GM10847 (cell line): Measurements from ENCODE around the gene PRRG4.

Source experiments
- POLR2A ChIP-seq: IDR thresholded peaks from 2 replicates; pipeline ENCODE4 v1.6.1; 2011; ENCODE audit not compliant: insufficient read length; ENCODE audit errors: extremely low read depth

PRRG4 gene

GRCh38 chr11:32821917-32822560 is 7.7 kb upstream of the PRRG4 start:
- TF ChIP-seq POLR2A = no peak

GRCh38 chr11:32826113-32826512 is 3.6 kb upstream of the PRRG4 start:
- TF ChIP-seq POLR2A = no peak

GRCh38 chr11:32827276-32827675 is 2.5 kb upstream of the PRRG4 start:
- no peak for TF ChIP-seq POLR2A

GRCh38 chr11:32829157-32829679 is 509 bp upstream of the PRRG4 start:
- no peak for TF ChIP-seq POLR2A

- no peak for TF ChIP-seq POLR2A
Observed at GRCh38 chr11:32830413-32830738, 649 bp downstream of the PRRG4 start.

GRCh38 chr11:32830796-32831195 is 1.1 kb downstream of the PRRG4 start:
- TF ChIP-seq POLR2A = no peak

GRCh38 chr11:32831221-32831620 is 1.5 kb downstream of the PRRG4 start:
- no peak for TF ChIP-seq POLR2A

GRCh38 chr11:32833921-32834320 is 4.2 kb downstream of the PRRG4 start:
- no peak for TF ChIP-seq POLR2A

GRCh38 chr11:32836946-32837345 is 7.2 kb downstream of the PRRG4 start:
- TF ChIP-seq POLR2A = no peak

- TF ChIP-seq POLR2A = no peak
Observed at GRCh38 chr11:32838505-32839274, 9.0 kb downstream of the PRRG4 start.

- no peak for TF ChIP-seq POLR2A
Observed at GRCh38 chr11:32839308-32839707, 9.6 kb downstream of the PRRG4 start.

GRCh38 chr11:32840587-32840986 is 10.9 kb downstream of the PRRG4 start:
- no peak for TF ChIP-seq POLR2A

GRCh38 chr11:32843544-32843943 is 13.8 kb downstream of the PRRG4 start:
- TF ChIP-seq POLR2A = no peak

GRCh38 chr11:32847511-32847910 is 17.8 kb downstream of the PRRG4 start:
- TF ChIP-seq POLR2A = no peak

GRCh38 chr11:32849761-32850160 is 20.0 kb downstream of the PRRG4 start:
- no peak for TF ChIP-seq POLR2A

- TF ChIP-seq POLR2A = no peak
Observed at GRCh38 chr11:32851251-32851650, 21.5 kb downstream of the PRRG4 start.

- TF ChIP-seq POLR2A = no peak
Observed at GRCh38 chr11:32852207-32852606, 22.5 kb downstream of the PRRG4 start.
